K562 (cell line): ENCODE results near the gene KCNK4. TPM values are rescaled to one million over a fixed set of nuclear protein-coding genes. Genes with fewer than 3 reads are reported as not detected.

Experiments
- ATAC-seq: fragments of 200-7000 bp; cut with Tn5 transposase; 3 replicates; pipeline ENCODE4 v1.9.1; 2020; ENCODE audit warnings: moderate library complexity
- BruUV-seq: library from RNA; stranded (reverse); fragments of 400-500 nt; replicated peaks from 2 replicates; lab custom pipeline; 2021; lab: Mats Ljungman, UMichigan
- CTCF ChIA-PET: fragments of 300-600 bp; formaldehyde crosslinking; extraction: SDS; loops from one replicate; lab custom pipeline; 2021; ENCODE audit warnings: low intra/inter-chr PET ratio; lab: Yijun Ruan, JAX
- POLR2A ChIA-PET: fragments of 300-600, 350-650 bp; sonication (Branson Sonifier 250); formaldehyde crosslinking; extraction: SDS; loops from one replicate; lab custom pipeline; 2021; ENCODE audit warnings: antibody characterized with exemption, inconsistent platforms; lab: Yijun Ruan, JAX
- DNase-seq, 4 experiments: peaks; one replicate each; pipeline versions ENCODE4 v3.0.0 to v3.0.0-alpha.2; 2011 to 2018; ENCODE audit warnings: low spot score in 3 of 4, mixed read lengths in 3 of 4; ENCODE audit errors: extremely low read depth in 1 of 4
- FAIRE-seq: peaks from 2 replicates; lab custom pipeline; 2011; peaks lifted over from hg19 to GRCh38; lab: Jason Lieb, UNC
- H2AFZ ChIP-seq: 2 replicates; pipeline ENCODE4 v1.6.0; 2011; ENCODE audit warnings: low read depth, low read length, control low read depth, inconsistent platforms
- H3K27ac ChIP-seq: fragments of 200-600 bp; 3 replicates; pipeline ENCODE4 v1.8.0; 2011; ENCODE audit warnings: low read depth, mild to moderate bottlenecking, control low read depth, inconsistent platforms, low read length, moderate library complexity, mixed read lengths; ENCODE audit errors: extremely low read depth
- H3K27me3 ChIP-seq, 2 experiments: fragments of 300-600 bp in 1 of 2; 2 replicates in 1 of 2; 3 replicates in 1 of 2; pipeline versions ENCODE4 v1.6.0 to v1.8.0; 2011; ENCODE audit warnings: inconsistent platforms in 2 of 2, low read length in 2 of 2, mild to moderate bottlenecking in 1 of 2, mixed read lengths in 1 of 2, moderate library complexity in 1 of 2; ENCODE audit not compliant: control insufficient read depth in 2 of 2, insufficient read depth in 2 of 2
- H3K36me3 ChIP-seq: fragments of 300-600 bp; 3 replicates; pipeline ENCODE4 v1.8.0; 2011; ENCODE audit warnings: mild to moderate bottlenecking, low read length, inconsistent platforms; ENCODE audit not compliant: control insufficient read depth, insufficient read depth
- H3K4me1 ChIP-seq, 2 experiments: fragments of 200-600 bp in 1 of 2; replicated peaks in 1 of 2; 2 replicates in 1 of 2; 3 replicates in 1 of 2; pipeline versions ENCODE4 v1.5.1 to v1.8.0; 2011; ENCODE audit warnings: inconsistent platforms in 2 of 2, low read length in 2 of 2, mild to moderate bottlenecking in 1 of 2, mixed read lengths in 1 of 2, moderate library complexity in 1 of 2; ENCODE audit not compliant: control insufficient read depth in 2 of 2, insufficient read depth in 2 of 2
- H3K4me2 ChIP-seq: 2 replicates; pipeline ENCODE4 v1.6.1; 2011; ENCODE audit warnings: low read length, control low read depth, inconsistent platforms, mixed read lengths; ENCODE audit not compliant: insufficient read depth
- H3K4me3 ChIP-seq: fragments of 200-600 bp; sonication (generic), shearing (Covaris generic); 2 replicates; pipeline ENCODE4 v1.5.1; 2016; ENCODE audit warnings: control low read depth, inconsistent platforms
- H3K79me2 ChIP-seq: fragments of 200-600 bp; 3 replicates; pipeline ENCODE4 v1.8.0; 2011; ENCODE audit warnings: low read length, inconsistent platforms; ENCODE audit not compliant: control insufficient read depth, insufficient read depth
- H3K9ac ChIP-seq, 2 experiments: 2 replicates each; pipeline versions ENCODE4 v1.6.0 to v1.6.1; 2011; ENCODE audit warnings: low read depth in 2 of 2, low read length in 2 of 2, control low read depth in 1 of 2, inconsistent platforms in 1 of 2, mild to moderate bottlenecking in 1 of 2, mixed read lengths in 1 of 2; ENCODE audit not compliant: insufficient read depth in 1 of 2
- H3K9me1 ChIP-seq: one replicate; pipeline ENCODE4 v1.6.0; 2011; ENCODE audit warnings: inconsistent platforms, mild to moderate bottlenecking, low read length, moderate library complexity; ENCODE audit not compliant: control insufficient read depth, insufficient read depth
- H3K9me3 ChIP-seq: replicated peaks from 2 replicates; pipeline ENCODE4 v1.5.1; 2011; ENCODE audit warnings: low read depth, low read length, inconsistent platforms; ENCODE audit not compliant: control insufficient read depth, insufficient read depth
- H4K20me1 ChIP-seq: replicated peaks from 2 replicates; pipeline ENCODE4 v1.6.1; 2011; ENCODE audit warnings: low read length, inconsistent platforms, mixed read lengths; ENCODE audit not compliant: control insufficient read depth, insufficient read depth
- ARID1B ChIP-seq: fragments of 450-650 bp; IDR thresholded peaks from 2 replicates; pipeline ENCODE4 v1.6.1; 2016; ENCODE audit warnings: antibody characterized with exemption, mild to moderate bottlenecking, inconsistent platforms
- CBX2 ChIP-seq: fragments of 200-600 bp; sonication (generic); IDR thresholded peaks from one replicate; pipeline ENCODE4 v1.6.1; 2012; ENCODE audit warnings: mild to moderate bottlenecking, low read length, inconsistent platforms; ENCODE audit not compliant: insufficient read depth, poor library complexity, severe bottlenecking
- SNRNP70 ChIP-seq: fragments of 200-400 bp; formaldehyde crosslinking; optimal IDR thresholded peaks from 2 replicates; pipeline ENCODE3; 2017; ENCODE audit warnings: low read depth, low read length
- WGBS: fragments of 100-300 bp; shearing (Covaris generic); methylation state at CpG from one replicate; pipeline ENCODE4 v1.1.6; 2016; ENCODE audit warnings: low coverage, mixed read lengths; ENCODE audit not compliant: insufficient coverage; ENCODE audit errors: missing lambda C conversion rate; 5-methylcytosine and 5-hydroxymethylcytosine counted together
- in situ Hi-C: fragments of 300-500 bp; cut with MboI; formaldehyde crosslinking; loops from 4 replicates; pipeline ENCODE4 v1.15.0; 2018; ENCODE audit warnings: inconsistent platforms, mixed read lengths
- intact Hi-C: fragments of 100-400 bp; cut with micrococcal nuclease; formaldehyde crosslinking; loops from 2 replicates; pipeline ENCODE4 v1.14.2; 2022
- polyA plus RNA-seq, 8 experiments: library from polyadenylated mRNA; depleted of rRNA in 4 of 8; stranded (reverse) in 5 of 8; unstranded in 3 of 8; fragments of >200 nt; fragmentation: Nextera tagmentation in 2 of 8; fragmentation: Illumina TruSeq in 1 of 8; extraction: Ambion mirVana in 2 of 8; extraction: Trizol in 1 of 8; gene quantifications; 2 replicates each; pipeline versions ENCODE4 v1.2.1 to v1.2.3, GENCODE V29; 2011 to 2014; ENCODE audit warnings: inconsistent platforms in 1 of 8, missing spikeins in 1 of 8
- total RNA-seq, 7 experiments: library from RNA; depleted of rRNA in 6 of 7; stranded (reverse); fragments of >200 nt in 6 of 7; fragmentation: Illumina TruSeq in 2 of 7; extraction: Trizol in 2 of 7; gene quantifications; 2 replicates each; pipeline versions ENCODE4 v1.2.1 to v1.2.3, GENCODE V29; 2011 to 2021; ENCODE audit warnings: low replicate concordance in 1 of 7
- TF ChIP-seq, protein P1 (sequence below): fragments of 450-650 bp; IDR thresholded peaks from 2 replicates; pipeline ENCODE4 v1.6.1; 2018; ENCODE audit not compliant: partially characterized antibody
- TF ChIP-seq, protein P2 (sequence below), 2 experiments: fragments of 450-650 bp in 1 of 2; sonication (generic) in 1 of 2; formaldehyde crosslinking; conservative IDR thresholded peaks; 2 replicates each; pipeline versions ENCODE4 v1.4.0 to v1.8.1; 2020 to 2022; ENCODE audit warnings: mild to moderate bottlenecking in 1 of 2, missing genetic modification reagents in 1 of 2

KCNK4 gene
- total and polyA plus RNA-seq, 9 of the 15 experiments (the other 6 are each of a cell fraction or from before 2014, with no cell fraction given) = not detected

DNA sequence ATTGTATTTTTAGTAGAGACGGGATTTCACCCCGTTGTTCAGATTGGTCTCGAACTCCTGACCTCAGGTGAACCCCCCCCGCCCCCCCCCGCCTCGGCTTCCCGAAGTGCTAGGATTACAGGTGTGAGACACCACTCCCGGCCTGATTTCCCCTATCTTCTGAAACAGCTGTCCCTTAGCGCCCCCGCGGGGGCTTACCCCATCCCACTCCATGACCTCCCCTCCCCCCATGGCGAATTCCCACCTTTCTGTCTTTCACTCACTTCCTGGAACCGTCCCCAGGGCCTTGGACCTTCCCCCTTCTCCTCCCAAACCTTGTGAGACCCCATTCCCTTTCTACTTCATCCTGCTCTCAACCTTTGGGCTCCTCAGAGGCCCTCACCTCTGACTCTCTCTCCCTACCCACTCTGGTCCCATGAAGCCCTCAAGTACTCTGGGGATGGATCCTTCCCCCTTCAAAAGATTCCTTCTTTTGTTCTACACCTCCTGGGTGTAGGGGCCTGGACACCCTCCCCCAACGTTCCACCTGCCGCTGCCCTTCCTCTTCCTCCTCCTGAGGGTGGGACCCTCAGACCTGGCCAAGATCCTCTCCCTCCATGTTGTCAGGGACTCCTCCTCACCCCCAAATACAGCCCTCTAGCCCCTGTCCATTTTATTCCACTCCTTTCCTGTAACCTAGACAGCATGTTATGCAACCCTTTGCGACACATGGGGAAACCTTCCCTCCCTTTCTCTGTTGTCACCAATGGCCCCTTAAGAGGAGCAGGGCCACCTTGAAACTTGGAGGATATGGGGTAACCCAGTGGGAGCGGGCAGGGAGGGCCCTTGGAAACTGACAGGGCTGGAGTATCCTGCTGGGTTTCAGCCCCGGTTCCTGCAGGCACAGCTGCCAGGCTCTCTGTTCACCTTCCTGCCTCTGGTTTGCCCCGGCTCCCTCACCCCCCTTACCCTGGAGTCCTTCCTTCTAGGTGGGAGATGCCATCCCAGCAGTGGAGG lies 28.0 kb downstream of the KCNK4 start (continued):
- TF ChIP-seq, protein P1, sequence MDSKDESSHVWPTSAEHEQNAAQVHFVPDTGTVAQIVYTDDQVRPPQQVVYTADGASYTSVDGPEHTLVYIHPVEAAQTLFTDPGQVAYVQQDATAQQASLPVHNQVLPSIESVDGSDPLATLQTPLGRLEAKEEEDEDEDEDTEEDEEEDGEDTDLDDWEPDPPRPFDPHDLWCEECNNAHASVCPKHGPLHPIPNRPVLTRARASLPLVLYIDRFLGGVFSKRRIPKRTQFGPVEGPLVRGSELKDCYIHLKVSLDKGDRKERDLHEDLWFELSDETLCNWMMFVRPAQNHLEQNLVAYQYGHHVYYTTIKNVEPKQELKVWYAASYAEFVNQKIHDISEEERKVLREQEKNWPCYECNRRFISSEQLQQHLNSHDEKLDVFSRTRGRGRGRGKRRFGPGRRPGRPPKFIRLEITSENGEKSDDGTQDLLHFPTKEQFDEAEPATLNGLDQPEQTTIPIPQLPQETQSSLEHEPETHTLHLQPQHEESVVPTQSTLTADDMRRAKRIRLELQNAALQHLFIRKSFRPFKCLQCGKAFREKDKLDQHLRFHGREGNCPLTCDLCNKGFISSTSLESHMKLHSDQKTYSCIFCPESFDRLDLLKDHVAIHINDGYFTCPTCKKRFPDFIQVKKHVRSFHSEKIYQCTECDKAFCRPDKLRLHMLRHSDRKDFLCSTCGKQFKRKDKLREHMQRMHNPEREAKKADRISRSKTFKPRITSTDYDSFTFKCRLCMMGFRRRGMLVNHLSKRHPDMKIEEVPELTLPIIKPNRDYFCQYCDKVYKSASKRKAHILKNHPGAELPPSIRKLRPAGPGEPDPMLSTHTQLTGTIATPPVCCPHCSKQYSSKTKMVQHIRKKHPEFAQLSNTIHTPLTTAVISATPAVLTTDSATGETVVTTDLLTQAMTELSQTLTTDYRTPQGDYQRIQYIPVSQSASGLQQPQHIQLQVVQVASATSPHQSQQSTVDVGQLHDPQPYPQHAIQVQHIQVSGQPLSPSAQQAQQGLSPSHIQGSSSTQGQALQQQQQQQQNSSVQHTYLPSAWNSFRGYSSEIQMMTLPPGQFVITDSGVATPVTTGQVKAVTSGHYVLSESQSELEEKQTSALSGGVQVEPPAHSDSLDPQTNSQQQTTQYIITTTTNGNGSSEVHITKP = peak; percentile 24
- TF ChIP-seq CBX2 = no peak

DNA sequence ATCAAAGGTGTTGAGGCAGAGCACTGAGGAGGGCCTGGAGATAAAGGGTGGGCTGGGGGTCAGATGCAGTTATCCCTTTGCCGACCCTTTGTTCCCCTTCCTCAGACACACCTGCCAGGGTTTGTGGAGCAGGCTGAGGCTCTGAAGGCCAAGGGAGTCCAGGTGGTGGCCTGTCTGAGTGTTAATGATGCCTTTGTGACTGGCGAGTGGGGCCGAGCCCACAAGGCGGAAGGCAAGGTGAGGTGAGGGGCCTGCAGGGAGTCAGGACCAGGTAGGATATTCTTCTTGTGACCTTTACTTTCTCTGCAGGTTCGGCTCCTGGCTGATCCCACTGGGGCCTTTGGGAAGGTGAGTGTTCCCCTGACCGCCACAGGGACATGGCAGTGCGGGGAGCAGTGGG lies 29.5 kb downstream of the KCNK4 start:
- in situ Hi-C loops (no loop called here), intact Hi-C loops (no loop called here)
- peaks cover 25% of the 10 kb centered on the region for H3K79me2 ChIP-seq
- H3K9ac ChIP-seq = peak overlapping the region in 1 of 2 experiments; percentile 57; a peak in 2 of 4 replicates
- no peak overlapping the region for H3K4me3 ChIP-seq
- ChIA-PET POLR2A (interaction anchor here (0.6 to 1.0 kb wide), 4 partner anchors 9 to 35 kb away, joined by 3 to 5 read pairs (median 4); no protein-coding TSS in a partner anchor), CTCF (no interaction called here)
- ATAC-seq = no peak
- H3K4me1 ChIP-seq = peaks cover 10 to 56% of the 10 kb centered on the region in 2 experiments; a peak in 4 of 5 replicates
- H3K9me1 ChIP-seq = no peaks in the 10 kb centered on the region
- no peak overlapping the region for H3K4me2 ChIP-seq
- H3K27ac ChIP-seq = no peak overlapping the region
- no peak overlapping the region for H2AFZ ChIP-seq
- no peaks in the 10 kb centered on the region for H3K27me3 ChIP-seq
- no TSS peak for BruUV-seq
- no peaks in the 10 kb centered on the region for H4K20me1 ChIP-seq
- DNase-seq = no peak
- H3K36me3 ChIP-seq = peaks cover 43% of the 10 kb centered on the region; the same call in 1 of the 3 replicates
- WGBS = 83% methylated on average over 7 of the region's 7 CpGs
- no peaks in the 10 kb centered on the region for H3K9me3 ChIP-seq
- FAIRE-seq = no peak
- TF ChIP-seq, protein P2, sequence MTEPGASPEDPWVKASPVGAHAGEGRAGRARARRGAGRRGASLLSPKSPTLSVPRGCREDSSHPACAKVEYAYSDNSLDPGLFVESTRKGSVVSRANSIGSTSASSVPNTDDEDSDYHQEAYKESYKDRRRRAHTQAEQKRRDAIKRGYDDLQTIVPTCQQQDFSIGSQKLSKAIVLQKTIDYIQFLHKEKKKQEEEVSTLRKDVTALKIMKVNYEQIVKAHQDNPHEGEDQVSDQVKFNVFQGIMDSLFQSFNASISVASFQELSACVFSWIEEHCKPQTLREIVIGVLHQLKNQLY (CRISPR knock-in tag; conservative IDR thresholded peaks at IDR 0.05) = no peak
- TF ChIP-seq SNRNP70 = no peak
- no peak for TF ChIP-seq ARID1B
